ENCODE data around the gene CYP2W1. TPM values are rescaled to one million over a fixed set of nuclear protein-coding genes. Genes with fewer than 3 reads are reported as not detected.

Gene CYP2W1
- total RNA-seq, 1 experiment from 2014 or later, result not detected

DNA sequence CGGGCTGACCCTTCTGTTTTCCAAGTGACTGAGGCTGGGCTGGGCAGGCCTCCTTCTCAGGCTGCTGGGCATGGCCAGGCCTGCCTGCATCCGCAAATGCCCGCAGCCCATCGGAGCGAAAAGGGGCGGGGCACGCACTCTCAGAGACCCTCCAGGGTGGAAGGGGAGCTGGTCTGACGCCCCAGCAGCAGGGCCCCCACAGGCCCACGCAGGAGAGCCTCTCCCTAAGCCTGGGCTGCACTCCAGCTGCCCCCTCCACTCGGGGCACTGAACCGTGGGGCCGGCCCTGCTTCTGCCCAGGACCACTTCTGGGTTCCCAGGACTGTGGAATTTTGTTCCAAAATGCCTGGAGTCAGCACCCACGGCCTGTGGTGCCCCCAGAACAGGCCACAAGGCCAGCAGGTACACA is 37.8 kb upstream of the CYP2W1 start (continued):
- TF ChIP-seq, protein P1, sequence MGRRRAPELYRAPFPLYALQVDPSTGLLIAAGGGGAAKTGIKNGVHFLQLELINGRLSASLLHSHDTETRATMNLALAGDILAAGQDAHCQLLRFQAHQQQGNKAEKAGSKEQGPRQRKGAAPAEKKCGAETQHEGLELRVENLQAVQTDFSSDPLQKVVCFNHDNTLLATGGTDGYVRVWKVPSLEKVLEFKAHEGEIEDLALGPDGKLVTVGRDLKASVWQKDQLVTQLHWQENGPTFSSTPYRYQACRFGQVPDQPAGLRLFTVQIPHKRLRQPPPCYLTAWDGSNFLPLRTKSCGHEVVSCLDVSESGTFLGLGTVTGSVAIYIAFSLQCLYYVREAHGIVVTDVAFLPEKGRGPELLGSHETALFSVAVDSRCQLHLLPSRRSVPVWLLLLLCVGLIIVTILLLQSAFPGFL (CRISPR knock-in tag; IDR thresholded peaks at IDR 0.05; ENCODE audit: borderline replicate concordance), result no peak
- TF ChIP-seq ATF1 (CRISPR knock-in tag; IDR thresholded peaks at IDR 0.05) (no peak), SP1 (CRISPR knock-in tag; conservative IDR thresholded peaks at IDR 0.05) (no peak), NR1H2 (CRISPR knock-in tag; IDR thresholded peaks at IDR 0.05) (no peak)
- TF ChIP-seq, protein P2, sequence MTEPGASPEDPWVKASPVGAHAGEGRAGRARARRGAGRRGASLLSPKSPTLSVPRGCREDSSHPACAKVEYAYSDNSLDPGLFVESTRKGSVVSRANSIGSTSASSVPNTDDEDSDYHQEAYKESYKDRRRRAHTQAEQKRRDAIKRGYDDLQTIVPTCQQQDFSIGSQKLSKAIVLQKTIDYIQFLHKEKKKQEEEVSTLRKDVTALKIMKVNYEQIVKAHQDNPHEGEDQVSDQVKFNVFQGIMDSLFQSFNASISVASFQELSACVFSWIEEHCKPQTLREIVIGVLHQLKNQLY (CRISPR knock-in tag; IDR thresholded peaks at IDR 0.05), result no peak

DNA sequence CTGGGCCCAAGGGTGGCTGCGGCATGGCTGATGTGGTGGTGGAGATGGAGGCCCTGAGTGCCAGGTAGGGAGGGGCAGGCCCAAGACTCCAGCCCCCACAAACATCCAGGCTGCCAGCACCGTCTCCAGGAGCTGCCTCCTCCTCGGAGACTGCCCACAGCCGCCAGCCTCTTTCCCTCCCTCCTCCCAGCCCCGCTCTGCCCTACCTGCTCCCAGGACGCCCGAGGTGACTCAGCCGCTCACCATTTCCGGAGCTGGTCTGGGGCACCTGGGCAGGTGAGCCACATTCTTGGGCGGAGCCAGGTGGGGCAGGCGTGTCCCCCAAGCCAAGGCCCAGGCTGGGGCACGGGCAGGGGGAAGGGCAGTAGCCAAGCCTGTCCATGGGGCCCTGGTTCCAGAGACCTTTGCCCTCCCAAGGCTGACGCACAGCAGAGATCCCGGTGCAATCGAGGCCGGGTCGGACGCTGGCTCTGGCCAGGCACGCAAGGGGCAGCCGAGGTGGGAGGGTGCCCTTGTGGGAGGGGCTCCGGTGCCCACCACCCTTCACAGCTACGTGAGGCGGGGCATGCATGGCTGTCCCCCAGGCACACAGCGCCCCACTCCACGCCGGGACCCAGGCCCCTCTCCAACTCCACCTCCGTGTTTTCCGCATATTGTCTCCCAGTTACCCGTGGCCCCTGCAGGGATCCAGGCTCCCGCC is 37.3 kb upstream of the CYP2W1 start:
- ChIA-PET POLR2A (interaction anchor here (1.1 to 1.8 kb wide), 3 partner anchors 29 to 47 kb away, joined by 3 to 4 read pairs (median 3); no protein-coding TSS in a partner anchor), CTCF (interaction anchor here (0.6 to 1.0 kb wide), 5 partner anchors 11 to 48 kb away, joined by 3 to 5 read pairs (median 3); no protein-coding TSS in a partner anchor)
- Mint-ChIP-seq H3K9me3 (peaks cover under 1% of the 10 kb centered on the region; the same call in 1 of the 2 replicates), H3K27ac (no peak overlapping the region), H3K36me3 (no peaks in the 10 kb centered on the region), H3K27me3 (ENCODE audit: low read depth) (peaks cover 21% of the 10 kb centered on the region), H3K4me1 (peaks cover 13% of the 10 kb centered on the region), H3K4me3 (no peak overlapping the region)
- ATAC-seq (peak; percentile 97), DNase-seq (ENCODE audit: low spot score) (peak; percentile 76)
- TF ChIP-seq, protein P3, sequence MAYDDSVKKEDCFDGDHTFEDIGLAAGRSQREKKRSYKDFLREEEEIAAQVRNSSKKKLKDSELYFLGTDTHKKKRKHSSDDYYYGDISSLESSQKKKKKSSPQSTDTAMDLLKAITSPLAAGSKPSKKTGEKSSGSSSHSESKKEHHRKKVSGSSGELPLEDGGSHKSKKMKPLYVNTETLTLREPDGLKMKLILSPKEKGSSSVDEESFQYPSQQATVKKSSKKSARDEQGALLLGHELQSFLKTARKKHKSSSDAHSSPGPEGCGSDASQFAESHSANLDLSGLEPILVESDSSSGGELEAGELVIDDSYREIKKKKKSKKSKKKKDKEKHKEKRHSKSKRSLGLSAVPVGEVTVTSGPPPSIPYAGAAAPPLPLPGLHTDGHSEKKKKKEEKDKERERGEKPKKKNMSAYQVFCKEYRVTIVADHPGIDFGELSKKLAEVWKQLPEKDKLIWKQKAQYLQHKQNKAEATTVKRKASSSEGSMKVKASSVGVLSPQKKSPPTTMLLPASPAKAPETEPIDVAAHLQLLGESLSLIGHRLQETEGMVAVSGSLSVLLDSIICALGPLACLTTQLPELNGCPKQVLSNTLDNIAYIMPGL (CRISPR knock-in tag; IDR thresholded peaks at IDR 0.05), result no peak
- TF ChIP-seq, protein P4, sequence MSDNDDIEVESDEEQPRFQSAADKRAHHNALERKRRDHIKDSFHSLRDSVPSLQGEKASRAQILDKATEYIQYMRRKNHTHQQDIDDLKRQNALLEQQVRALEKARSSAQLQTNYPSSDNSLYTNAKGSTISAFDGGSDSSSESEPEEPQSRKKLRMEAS (CRISPR knock-in tag; IDR thresholded peaks at IDR 0.05), result peak; percentile 59; the same call in 1 of the 2 replicates
- TF ChIP-seq HMGA2 (CRISPR knock-in tag; IDR thresholded peaks at IDR 0.05), result no peak
- TF ChIP-seq, protein P5, sequence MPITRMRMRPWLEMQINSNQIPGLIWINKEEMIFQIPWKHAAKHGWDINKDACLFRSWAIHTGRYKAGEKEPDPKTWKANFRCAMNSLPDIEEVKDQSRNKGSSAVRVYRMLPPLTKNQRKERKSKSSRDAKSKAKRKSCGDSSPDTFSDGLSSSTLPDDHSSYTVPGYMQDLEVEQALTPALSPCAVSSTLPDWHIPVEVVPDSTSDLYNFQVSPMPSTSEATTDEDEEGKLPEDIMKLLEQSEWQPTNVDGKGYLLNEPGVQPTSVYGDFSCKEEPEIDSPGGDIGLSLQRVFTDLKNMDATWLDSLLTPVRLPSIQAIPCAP (CRISPR knock-in tag; IDR thresholded peaks at IDR 0.05), result no peak
- TF ChIP-seq GABPB1 (CRISPR knock-in tag; IDR thresholded peaks at IDR 0.05), result no peak
- TF ChIP-seq, protein P6, sequence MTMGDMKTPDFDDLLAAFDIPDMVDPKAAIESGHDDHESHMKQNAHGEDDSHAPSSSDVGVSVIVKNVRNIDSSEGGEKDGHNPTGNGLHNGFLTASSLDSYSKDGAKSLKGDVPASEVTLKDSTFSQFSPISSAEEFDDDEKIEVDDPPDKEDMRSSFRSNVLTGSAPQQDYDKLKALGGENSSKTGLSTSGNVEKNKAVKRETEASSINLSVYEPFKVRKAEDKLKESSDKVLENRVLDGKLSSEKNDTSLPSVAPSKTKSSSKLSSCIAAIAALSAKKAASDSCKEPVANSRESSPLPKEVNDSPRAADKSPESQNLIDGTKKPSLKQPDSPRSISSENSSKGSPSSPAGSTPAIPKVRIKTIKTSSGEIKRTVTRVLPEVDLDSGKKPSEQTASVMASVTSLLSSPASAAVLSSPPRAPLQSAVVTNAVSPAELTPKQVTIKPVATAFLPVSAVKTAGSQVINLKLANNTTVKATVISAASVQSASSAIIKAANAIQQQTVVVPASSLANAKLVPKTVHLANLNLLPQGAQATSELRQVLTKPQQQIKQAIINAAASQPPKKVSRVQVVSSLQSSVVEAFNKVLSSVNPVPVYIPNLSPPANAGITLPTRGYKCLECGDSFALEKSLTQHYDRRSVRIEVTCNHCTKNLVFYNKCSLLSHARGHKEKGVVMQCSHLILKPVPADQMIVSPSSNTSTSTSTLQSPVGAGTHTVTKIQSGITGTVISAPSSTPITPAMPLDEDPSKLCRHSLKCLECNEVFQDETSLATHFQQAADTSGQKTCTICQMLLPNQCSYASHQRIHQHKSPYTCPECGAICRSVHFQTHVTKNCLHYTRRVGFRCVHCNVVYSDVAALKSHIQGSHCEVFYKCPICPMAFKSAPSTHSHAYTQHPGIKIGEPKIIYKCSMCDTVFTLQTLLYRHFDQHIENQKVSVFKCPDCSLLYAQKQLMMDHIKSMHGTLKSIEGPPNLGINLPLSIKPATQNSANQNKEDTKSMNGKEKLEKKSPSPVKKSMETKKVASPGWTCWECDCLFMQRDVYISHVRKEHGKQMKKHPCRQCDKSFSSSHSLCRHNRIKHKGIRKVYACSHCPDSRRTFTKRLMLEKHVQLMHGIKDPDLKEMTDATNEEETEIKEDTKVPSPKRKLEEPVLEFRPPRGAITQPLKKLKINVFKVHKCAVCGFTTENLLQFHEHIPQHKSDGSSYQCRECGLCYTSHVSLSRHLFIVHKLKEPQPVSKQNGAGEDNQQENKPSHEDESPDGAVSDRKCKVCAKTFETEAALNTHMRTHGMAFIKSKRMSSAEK (CRISPR knock-in tag; IDR thresholded peaks at IDR 0.05; ENCODE audit: borderline replicate concordance), result no peak
- no peak for TF ChIP-seq FOXP1 (CRISPR knock-in tag; IDR thresholded peaks at IDR 0.05; ENCODE audit: borderline replicate concordance)
- peak; percentile 70; the same call in 1 of the 2 replicates for TF ChIP-seq ETV6 (CRISPR knock-in tag; IDR thresholded peaks at IDR 0.05)
- TF ChIP-seq CBFB (CRISPR knock-in tag; IDR thresholded peaks at IDR 0.05; ENCODE audit: low read depth), result no peak
- TF ChIP-seq NR2C2 (CRISPR knock-in tag; IDR thresholded peaks at IDR 0.05), result no peak
- TF ChIP-seq, protein P7, sequence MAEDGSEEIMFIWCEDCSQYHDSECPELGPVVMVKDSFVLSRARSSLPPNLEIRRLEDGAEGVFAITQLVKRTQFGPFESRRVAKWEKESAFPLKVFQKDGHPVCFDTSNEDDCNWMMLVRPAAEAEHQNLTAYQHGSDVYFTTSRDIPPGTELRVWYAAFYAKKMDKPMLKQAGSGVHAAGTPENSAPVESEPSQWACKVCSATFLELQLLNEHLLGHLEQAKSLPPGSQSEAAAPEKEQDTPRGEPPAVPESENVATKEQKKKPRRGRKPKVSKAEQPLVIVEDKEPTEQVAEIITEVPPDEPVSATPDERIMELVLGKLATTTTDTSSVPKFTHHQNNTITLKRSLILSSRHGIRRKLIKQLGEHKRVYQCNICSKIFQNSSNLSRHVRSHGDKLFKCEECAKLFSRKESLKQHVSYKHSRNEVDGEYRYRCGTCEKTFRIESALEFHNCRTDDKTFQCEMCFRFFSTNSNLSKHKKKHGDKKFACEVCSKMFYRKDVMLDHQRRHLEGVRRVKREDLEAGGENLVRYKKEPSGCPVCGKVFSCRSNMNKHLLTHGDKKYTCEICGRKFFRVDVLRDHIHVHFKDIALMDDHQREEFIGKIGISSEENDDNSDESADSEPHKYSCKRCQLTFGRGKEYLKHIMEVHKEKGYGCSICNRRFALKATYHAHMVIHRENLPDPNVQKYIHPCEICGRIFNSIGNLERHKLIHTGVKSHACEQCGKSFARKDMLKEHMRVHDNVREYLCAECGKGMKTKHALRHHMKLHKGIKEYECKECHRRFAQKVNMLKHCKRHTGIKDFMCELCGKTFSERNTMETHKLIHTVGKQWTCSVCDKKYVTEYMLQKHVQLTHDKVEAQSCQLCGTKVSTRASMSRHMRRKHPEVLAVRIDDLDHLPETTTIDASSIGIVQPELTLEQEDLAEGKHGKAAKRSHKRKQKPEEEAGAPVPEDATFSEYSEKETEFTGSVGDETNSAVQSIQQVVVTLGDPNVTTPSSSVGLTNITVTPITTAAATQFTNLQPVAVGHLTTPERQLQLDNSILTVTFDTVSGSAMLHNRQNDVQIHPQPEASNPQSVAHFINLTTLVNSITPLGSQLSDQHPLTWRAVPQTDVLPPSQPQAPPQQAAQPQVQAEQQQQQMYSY (CRISPR knock-in tag; IDR thresholded peaks at IDR 0.05), result peak; percentile 95
- no peak for TF ChIP-seq PRRX2 (CRISPR knock-in tag; IDR thresholded peaks at IDR 0.05)
- no peak for TF ChIP-seq RELA (CRISPR knock-in tag; IDR thresholded peaks at IDR 0.05; ENCODE audit: borderline replicate concordance)
- TF ChIP-seq, protein P2 (CRISPR knock-in tag; IDR thresholded peaks at IDR 0.05), result no peak
- TF ChIP-seq, protein P1 (CRISPR knock-in tag; IDR thresholded peaks at IDR 0.05; ENCODE audit: borderline replicate concordance), result no peak
- no peak for TF ChIP-seq ZNF671 (CRISPR knock-in tag; IDR thresholded peaks at IDR 0.05)
- TF ChIP-seq TEAD1 (CRISPR knock-in tag; IDR thresholded peaks at IDR 0.05), result no peak
